ENCODE measurements around the gene MCC. TPM values are rescaled to one million over a fixed set of nuclear protein-coding genes. Genes with fewer than 3 reads are reported as not detected.

The MCC gene
- total RNA-seq, 1 experiment from 2014 or later: 7.1 TPM

DNA sequence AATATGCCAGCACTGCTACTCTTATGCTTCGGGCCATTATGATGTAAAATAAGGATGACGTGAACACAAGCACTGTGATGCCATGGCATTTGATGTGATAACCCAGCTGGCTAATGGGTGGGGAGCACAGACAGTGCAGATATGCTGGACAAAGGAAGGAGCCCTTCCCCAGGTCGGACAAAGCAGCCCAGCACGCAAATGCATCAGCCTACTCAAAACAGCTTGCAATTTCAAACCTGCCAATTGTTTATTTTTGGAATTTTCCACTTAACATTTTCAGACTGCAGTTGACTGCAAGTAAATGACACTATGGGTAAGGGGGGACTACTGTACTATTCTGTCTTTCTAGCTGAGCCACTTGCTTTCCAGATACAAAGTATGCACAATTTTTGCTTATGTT, 330.4 kb downstream of the MCC start:
- H3K36me3 ChIP-seq (ENCODE audit: low read depth, low read length): no peaks in the 10 kb centered on the region
- TF ChIP-seq EZH2phosphoT487 (IDR thresholded peaks at IDR 0.05; ENCODE audit: borderline replicate concordance, low read length) (no peak), EZH2 (IDR thresholded peaks at IDR 0.05; ENCODE audit: low read length, unreplicated experiment) (no peak)
- TF ChIP-seq, protein P1, sequence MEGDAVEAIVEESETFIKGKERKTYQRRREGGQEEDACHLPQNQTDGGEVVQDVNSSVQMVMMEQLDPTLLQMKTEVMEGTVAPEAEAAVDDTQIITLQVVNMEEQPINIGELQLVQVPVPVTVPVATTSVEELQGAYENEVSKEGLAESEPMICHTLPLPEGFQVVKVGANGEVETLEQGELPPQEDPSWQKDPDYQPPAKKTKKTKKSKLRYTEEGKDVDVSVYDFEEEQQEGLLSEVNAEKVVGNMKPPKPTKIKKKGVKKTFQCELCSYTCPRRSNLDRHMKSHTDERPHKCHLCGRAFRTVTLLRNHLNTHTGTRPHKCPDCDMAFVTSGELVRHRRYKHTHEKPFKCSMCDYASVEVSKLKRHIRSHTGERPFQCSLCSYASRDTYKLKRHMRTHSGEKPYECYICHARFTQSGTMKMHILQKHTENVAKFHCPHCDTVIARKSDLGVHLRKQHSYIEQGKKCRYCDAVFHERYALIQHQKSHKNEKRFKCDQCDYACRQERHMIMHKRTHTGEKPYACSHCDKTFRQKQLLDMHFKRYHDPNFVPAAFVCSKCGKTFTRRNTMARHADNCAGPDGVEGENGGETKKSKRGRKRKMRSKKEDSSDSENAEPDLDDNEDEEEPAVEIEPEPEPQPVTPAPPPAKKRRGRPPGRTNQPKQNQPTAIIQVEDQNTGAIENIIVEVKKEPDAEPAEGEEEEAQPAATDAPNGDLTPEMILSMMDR (conservative IDR thresholded peaks at IDR 0.05; ENCODE audit: low read depth, low read length): no peak
- H2AFZ ChIP-seq (ENCODE audit: low read length): no peak overlapping the region
- no peak overlapping the region for H3K4me3 ChIP-seq (ENCODE audit: low read length)
- H3K9me2 ChIP-seq (replicated peaks; ENCODE audit: low read length): no peaks in the 10 kb centered on the region
- H3K27me3 ChIP-seq (ENCODE audit: low read length): peaks cover 6% of the 10 kb centered on the region; the same call in 1 of the 2 replicates
- H3K27ac ChIP-seq (ENCODE audit: low read length): no peak overlapping the region
- H3F3A ChIP-seq (ENCODE audit: low read length, unreplicated experiment): no peaks in the 10 kb centered on the region
- DNase-seq (no peak), ATAC-seq (no peak)
- H4K20me1 ChIP-seq (ENCODE audit: low read length): no peaks in the 10 kb centered on the region
- BruUV-seq (replicated peaks): no TSS peak
- intact Hi-C loops (cut with micrococcal nuclease): no loop called here
- no peaks in the 10 kb centered on the region for H3K9me3 ChIP-seq (ENCODE audit: low read length)
- no peaks in the 10 kb centered on the region for H3K79me2 ChIP-seq (ENCODE audit: low read length)
- H3K9ac ChIP-seq (ENCODE audit: low read length): no peak overlapping the region
- H3K4me1 ChIP-seq (ENCODE audit: insufficient read depth, low read length): peaks cover 2% of the 10 kb centered on the region
- ChIA-PET CTCF (no interaction called here), POLR2A (ENCODE audit: unreplicated experiment) (no interaction called here)
- H3K4me2 ChIP-seq (ENCODE audit: low read length): no peak overlapping the region

DNA sequence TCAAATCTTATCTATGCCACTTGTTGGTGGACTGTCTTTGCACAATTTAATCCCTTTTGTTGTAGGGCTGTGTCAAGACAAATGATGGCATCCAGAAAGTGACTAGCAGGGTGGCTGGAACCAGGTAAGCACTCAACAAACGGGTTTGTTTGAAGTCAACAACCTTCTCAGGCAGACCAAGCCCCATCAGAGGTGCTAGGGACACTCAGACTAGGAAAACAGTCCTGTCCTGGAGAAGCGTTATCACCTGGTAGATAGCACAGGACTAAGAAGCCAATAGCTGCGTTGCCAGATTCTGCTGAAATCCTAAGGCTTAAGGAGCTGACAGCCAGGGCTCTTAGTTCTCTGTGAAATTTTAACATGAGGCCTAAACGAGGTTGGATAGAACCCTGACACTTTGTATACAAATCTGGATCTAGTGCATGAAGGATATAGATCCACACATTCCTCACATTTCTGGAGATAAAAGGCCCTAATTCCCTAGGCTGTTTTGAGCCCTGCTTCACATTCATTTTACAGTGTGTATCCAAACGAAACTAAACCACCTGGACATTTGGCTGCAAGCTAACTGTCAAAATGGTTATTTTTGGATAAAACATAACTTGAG, 331.9 kb downstream of the MCC start:
- Histone ChIP-seq H3K9ac (ENCODE audit: low read length) (no peak overlapping the region), H3K36me3 (ENCODE audit: low read depth, low read length) (no peaks in the 10 kb centered on the region), H4K20me1 (ENCODE audit: low read length) (no peaks in the 10 kb centered on the region), H3F3A (ENCODE audit: low read length, unreplicated experiment) (no peaks in the 10 kb centered on the region), H3K9me2 (replicated peaks; ENCODE audit: low read length) (no peaks in the 10 kb centered on the region), H3K79me2 (ENCODE audit: low read length) (no peaks in the 10 kb centered on the region), H3K9me3 (ENCODE audit: low read length) (no peaks in the 10 kb centered on the region), H2AFZ (ENCODE audit: low read length) (no peak overlapping the region), H3K27ac (ENCODE audit: low read length) (no peak overlapping the region), H3K4me2 (ENCODE audit: low read length) (no peak overlapping the region), H3K4me3 (ENCODE audit: low read length) (no peak overlapping the region), H3K27me3 (ENCODE audit: low read length) (peaks cover 6% of the 10 kb centered on the region; the same call in 1 of the 2 replicates), H3K4me1 (ENCODE audit: insufficient read depth, low read length) (no peaks in the 10 kb centered on the region)
- ATAC-seq: no peak
- no peak for DNase-seq
- no peak for TF ChIP-seq EZH2 (IDR thresholded peaks at IDR 0.05; ENCODE audit: low read length, unreplicated experiment)
- TF ChIP-seq, protein P1 (conservative IDR thresholded peaks at IDR 0.05; ENCODE audit: low read depth, low read length): no peak
- TF ChIP-seq EZH2phosphoT487 (IDR thresholded peaks at IDR 0.05; ENCODE audit: borderline replicate concordance, low read length): no peak
- ChIA-PET CTCF (no interaction called here), POLR2A (ENCODE audit: unreplicated experiment) (no interaction called here)
- intact Hi-C loops (cut with micrococcal nuclease): no loop called here
- no TSS peak for BruUV-seq (replicated peaks)

DNA sequence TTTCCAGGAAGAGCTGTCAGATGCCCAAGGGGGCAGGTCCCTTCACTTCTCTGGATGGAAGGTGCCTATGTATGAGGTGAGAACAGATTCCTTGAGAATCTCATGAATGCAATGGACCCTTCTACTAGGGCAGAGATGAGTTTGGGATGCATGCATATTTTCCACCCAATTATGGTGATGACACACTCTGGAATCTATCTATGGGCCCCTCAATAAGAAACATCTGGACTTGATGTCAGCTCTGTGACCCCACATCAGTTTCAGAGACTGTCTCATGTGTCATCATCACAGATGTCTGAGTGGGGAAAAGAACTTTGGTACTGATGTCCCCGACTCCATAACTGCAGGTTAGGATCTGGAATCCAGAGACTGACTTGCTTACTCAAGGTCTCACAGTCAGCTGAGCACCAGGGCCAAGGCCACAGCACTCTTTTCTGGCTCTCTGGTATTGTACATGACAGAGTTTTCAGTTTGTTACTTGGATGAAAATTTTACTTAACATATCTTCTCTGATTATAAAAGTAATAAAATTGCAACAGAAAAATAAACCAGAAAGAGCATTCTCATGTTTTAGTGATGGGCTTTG, 334.6 kb downstream of the MCC start:
- Histone ChIP-seq H3K27ac (ENCODE audit: low read length) (no peak overlapping the region), H3K4me1 (ENCODE audit: insufficient read depth, low read length) (no peaks in the 10 kb centered on the region), H3K9me2 (replicated peaks; ENCODE audit: low read length) (no peaks in the 10 kb centered on the region), H3K9ac (ENCODE audit: low read length) (no peak overlapping the region), H3F3A (ENCODE audit: low read length, unreplicated experiment) (no peaks in the 10 kb centered on the region), H3K4me3 (ENCODE audit: low read length) (no peak overlapping the region), H3K4me2 (ENCODE audit: low read length) (no peak overlapping the region), H3K36me3 (ENCODE audit: low read depth, low read length) (no peaks in the 10 kb centered on the region), H3K79me2 (ENCODE audit: low read length) (no peaks in the 10 kb centered on the region), H4K20me1 (ENCODE audit: low read length) (no peaks in the 10 kb centered on the region), H2AFZ (ENCODE audit: low read length) (no peak overlapping the region), H3K27me3 (ENCODE audit: low read length) (peaks cover 6% of the 10 kb centered on the region; the same call in 1 of the 2 replicates), H3K9me3 (ENCODE audit: low read length) (no peaks in the 10 kb centered on the region)
- ChIA-PET POLR2A (ENCODE audit: unreplicated experiment) (no interaction called here), CTCF (no interaction called here)
- DNase-seq: no peak
- BruUV-seq (replicated peaks): no TSS peak
- no peak for ATAC-seq
- TF ChIP-seq EZH2phosphoT487 (IDR thresholded peaks at IDR 0.05; ENCODE audit: borderline replicate concordance, low read length) (no peak), EZH2 (IDR thresholded peaks at IDR 0.05; ENCODE audit: low read length, unreplicated experiment) (no peak)
- TF ChIP-seq, protein P1 (conservative IDR thresholded peaks at IDR 0.05; ENCODE audit: low read depth, low read length): no peak
- intact Hi-C loops (cut with micrococcal nuclease): no loop called here

All from PC-3 (cell line).